Measurements from ENCODE around the gene ZNF236. TPM values are rescaled to one million over a fixed set of nuclear protein-coding genes. Genes with fewer than 3 reads are reported as not detected.

ZNF236 gene
- total and polyA plus RNA-seq, 4 donors = 0.83 to 8.2 (median 5.0) TPM

DNA sequence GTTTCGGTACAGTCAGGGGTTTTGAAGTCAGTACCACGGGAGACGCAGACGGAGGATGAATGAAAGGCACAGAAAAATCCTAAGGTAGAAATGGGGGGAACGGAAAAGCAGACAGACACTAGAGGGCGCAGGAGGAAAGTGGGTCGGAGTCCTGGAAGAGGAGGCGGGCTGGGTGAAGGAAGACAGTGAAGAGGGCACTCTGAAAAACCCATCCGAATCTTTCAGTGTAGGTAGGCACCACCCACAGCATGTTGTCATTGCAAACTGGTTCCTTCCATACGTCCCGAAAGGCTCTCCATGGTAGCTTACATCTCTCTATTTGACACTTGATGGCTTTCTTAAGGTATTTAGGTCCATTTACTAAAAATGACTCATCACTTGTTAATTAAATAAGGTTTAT is 18.5 kb upstream of the ZNF236 start:
- Histone ChIP-seq H3K4me1 (ENCODE audit: control insufficient read depth in 4 of 4, insufficient read depth in 4 of 4, low read length in 3 of 4) (peaks cover 2 to 13% (median 7%) of the 10 kb centered on the region in 4 donors), H3K4me3 (ENCODE audit: low read depth in 1 of 3, low read length in 3 of 3) (no peak overlapping the region), H3K27ac (ENCODE audit: low read depth in 1 of 2, low read length in 2 of 2) (no peak overlapping the region), H3K9ac (ENCODE audit: low read depth in 1 of 2, low read length in 2 of 2) (no peak overlapping the region), H3K9me3 (ENCODE audit: control insufficient read depth in 4 of 4, low read length in 3 of 4) (no peaks in the 10 kb centered on the region), H3K36me3 (ENCODE audit: control insufficient read depth in 4 of 4, insufficient read depth in 3 of 4, low read depth in 1 of 4, low read length in 3 of 4) (peaks cover 0 to 1% (median 0%) of the 10 kb centered on the region in 4 donors), H3K27me3 (ENCODE audit: control insufficient read depth in 4 of 4, insufficient read depth in 4 of 4, low read length in 3 of 4) (no peaks in the 10 kb centered on the region)
- TF ChIP-seq, protein P1, sequence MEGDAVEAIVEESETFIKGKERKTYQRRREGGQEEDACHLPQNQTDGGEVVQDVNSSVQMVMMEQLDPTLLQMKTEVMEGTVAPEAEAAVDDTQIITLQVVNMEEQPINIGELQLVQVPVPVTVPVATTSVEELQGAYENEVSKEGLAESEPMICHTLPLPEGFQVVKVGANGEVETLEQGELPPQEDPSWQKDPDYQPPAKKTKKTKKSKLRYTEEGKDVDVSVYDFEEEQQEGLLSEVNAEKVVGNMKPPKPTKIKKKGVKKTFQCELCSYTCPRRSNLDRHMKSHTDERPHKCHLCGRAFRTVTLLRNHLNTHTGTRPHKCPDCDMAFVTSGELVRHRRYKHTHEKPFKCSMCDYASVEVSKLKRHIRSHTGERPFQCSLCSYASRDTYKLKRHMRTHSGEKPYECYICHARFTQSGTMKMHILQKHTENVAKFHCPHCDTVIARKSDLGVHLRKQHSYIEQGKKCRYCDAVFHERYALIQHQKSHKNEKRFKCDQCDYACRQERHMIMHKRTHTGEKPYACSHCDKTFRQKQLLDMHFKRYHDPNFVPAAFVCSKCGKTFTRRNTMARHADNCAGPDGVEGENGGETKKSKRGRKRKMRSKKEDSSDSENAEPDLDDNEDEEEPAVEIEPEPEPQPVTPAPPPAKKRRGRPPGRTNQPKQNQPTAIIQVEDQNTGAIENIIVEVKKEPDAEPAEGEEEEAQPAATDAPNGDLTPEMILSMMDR (IDR thresholded peaks at IDR 0.05; ENCODE audit: low read depth, low read length, missing input control) = peak; percentile 72
- TF ChIP-seq, protein P2, sequence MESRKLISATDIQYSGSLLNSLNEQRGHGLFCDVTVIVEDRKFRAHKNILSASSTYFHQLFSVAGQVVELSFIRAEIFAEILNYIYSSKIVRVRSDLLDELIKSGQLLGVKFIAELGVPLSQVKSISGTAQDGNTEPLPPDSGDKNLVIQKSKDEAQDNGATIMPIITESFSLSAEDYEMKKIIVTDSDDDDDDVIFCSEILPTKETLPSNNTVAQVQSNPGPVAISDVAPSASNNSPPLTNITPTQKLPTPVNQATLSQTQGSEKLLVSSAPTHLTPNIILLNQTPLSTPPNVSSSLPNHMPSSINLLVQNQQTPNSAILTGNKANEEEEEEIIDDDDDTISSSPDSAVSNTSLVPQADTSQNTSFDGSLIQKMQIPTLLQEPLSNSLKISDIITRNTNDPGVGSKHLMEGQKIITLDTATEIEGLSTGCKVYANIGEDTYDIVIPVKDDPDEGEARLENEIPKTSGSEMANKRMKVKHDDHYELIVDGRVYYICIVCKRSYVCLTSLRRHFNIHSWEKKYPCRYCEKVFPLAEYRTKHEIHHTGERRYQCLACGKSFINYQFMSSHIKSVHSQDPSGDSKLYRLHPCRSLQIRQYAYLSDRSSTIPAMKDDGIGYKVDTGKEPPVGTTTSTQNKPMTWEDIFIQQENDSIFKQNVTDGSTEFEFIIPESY (IDR thresholded peaks at IDR 0.05) = no peak
- TF ChIP-seq RAD21 (IDR thresholded peaks at IDR 0.05) (peak; percentile 82 to 85), EGR1 (IDR thresholded peaks at IDR 0.05; ENCODE audit: low read depth in 2 of 2) (no peak), HNF4A (conservative IDR thresholded peaks at IDR 0.05) (peak in 1 of 2 donors; percentile 15), GABPA (IDR thresholded peaks at IDR 0.05 in 1 of 2, conservative IDR thresholded peaks at IDR 0.05 in 1 of 2) (no peak), TAF1 (conservative IDR thresholded peaks at IDR 0.05) (no peak)
- peak; percentile 81 for DNase-seq (ENCODE audit: low spot score)
- 3% methylated on average over 11 of the region's 11 CpGs for WGBS

DNA sequence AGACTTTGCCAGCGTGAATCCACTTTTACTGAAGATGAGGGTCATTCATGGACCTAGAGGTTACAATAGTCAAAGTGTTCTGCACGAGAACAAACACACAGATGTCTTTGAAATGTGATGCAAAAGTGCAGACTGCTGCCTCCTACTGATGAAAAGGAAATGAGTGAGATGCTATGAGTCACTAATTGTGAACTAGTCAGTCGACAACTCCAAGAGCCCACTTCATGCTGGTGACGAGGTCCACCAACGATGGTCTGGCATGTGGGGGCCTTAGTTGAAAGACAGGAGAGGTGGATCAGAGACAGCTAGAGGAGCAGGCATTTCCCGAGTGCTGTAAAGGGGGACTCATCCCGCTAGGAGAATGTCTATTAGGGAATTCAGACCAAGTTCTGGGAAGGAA is 17.1 kb upstream of the ZNF236 start:
- Histone ChIP-seq H3K4me1 (ENCODE audit: control insufficient read depth in 4 of 4, insufficient read depth in 4 of 4, low read length in 3 of 4) (peaks cover 2 to 13% (median 7%) of the 10 kb centered on the region in 4 donors), H3K27ac (ENCODE audit: low read depth in 1 of 2, low read length in 2 of 2) (no peak overlapping the region), H3K9me3 (ENCODE audit: control insufficient read depth in 4 of 4, low read length in 3 of 4) (no peaks in the 10 kb centered on the region), H3K9ac (ENCODE audit: low read depth in 1 of 2, low read length in 2 of 2) (no peak overlapping the region), H3K4me3 (ENCODE audit: low read depth in 1 of 3, low read length in 3 of 3) (no peak overlapping the region), H3K36me3 (ENCODE audit: control insufficient read depth in 4 of 4, insufficient read depth in 3 of 4, low read depth in 1 of 4, low read length in 3 of 4) (peaks cover 0 to 2% (median 0%) of the 10 kb centered on the region in 4 donors), H3K27me3 (ENCODE audit: control insufficient read depth in 4 of 4, insufficient read depth in 4 of 4, low read length in 3 of 4) (no peaks in the 10 kb centered on the region)
- WGBS = 81% methylated on average over 7 of the region's 7 CpGs
- no peak for DNase-seq (ENCODE audit: low spot score)
- TF ChIP-seq, protein P3, sequence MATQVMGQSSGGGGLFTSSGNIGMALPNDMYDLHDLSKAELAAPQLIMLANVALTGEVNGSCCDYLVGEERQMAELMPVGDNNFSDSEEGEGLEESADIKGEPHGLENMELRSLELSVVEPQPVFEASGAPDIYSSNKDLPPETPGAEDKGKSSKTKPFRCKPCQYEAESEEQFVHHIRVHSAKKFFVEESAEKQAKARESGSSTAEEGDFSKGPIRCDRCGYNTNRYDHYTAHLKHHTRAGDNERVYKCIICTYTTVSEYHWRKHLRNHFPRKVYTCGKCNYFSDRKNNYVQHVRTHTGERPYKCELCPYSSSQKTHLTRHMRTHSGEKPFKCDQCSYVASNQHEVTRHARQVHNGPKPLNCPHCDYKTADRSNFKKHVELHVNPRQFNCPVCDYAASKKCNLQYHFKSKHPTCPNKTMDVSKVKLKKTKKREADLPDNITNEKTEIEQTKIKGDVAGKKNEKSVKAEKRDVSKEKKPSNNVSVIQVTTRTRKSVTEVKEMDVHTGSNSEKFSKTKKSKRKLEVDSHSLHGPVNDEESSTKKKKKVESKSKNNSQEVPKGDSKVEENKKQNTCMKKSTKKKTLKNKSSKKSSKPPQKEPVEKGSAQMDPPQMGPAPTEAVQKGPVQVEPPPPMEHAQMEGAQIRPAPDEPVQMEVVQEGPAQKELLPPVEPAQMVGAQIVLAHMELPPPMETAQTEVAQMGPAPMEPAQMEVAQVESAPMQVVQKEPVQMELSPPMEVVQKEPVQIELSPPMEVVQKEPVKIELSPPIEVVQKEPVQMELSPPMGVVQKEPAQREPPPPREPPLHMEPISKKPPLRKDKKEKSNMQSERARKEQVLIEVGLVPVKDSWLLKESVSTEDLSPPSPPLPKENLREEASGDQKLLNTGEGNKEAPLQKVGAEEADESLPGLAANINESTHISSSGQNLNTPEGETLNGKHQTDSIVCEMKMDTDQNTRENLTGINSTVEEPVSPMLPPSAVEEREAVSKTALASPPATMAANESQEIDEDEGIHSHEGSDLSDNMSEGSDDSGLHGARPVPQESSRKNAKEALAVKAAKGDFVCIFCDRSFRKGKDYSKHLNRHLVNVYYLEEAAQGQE (IDR thresholded peaks at IDR 0.05) = no peak
- TF ChIP-seq NR2F2 (IDR thresholded peaks at IDR 0.05) (no peak), JUND (IDR thresholded peaks at IDR 0.05) (no peak)
- TF ChIP-seq, protein P2 (IDR thresholded peaks at IDR 0.05) = no peak

Data from liver (tissue), 9 donors.